Measurements from ENCODE around the gene RGS14. TPM values are rescaled to one million over a fixed set of nuclear protein-coding genes. Genes with fewer than 3 reads are reported as not detected.
"Not testable (repeated sequence)": the region's sequence is repeated elsewhere in the genome, so short reads cannot be mapped to it uniquely, and the experiment has no call there.

The RGS14 gene
- total RNA-seq, 1 donor from 2014 or later: 6.2 TPM

DNA sequence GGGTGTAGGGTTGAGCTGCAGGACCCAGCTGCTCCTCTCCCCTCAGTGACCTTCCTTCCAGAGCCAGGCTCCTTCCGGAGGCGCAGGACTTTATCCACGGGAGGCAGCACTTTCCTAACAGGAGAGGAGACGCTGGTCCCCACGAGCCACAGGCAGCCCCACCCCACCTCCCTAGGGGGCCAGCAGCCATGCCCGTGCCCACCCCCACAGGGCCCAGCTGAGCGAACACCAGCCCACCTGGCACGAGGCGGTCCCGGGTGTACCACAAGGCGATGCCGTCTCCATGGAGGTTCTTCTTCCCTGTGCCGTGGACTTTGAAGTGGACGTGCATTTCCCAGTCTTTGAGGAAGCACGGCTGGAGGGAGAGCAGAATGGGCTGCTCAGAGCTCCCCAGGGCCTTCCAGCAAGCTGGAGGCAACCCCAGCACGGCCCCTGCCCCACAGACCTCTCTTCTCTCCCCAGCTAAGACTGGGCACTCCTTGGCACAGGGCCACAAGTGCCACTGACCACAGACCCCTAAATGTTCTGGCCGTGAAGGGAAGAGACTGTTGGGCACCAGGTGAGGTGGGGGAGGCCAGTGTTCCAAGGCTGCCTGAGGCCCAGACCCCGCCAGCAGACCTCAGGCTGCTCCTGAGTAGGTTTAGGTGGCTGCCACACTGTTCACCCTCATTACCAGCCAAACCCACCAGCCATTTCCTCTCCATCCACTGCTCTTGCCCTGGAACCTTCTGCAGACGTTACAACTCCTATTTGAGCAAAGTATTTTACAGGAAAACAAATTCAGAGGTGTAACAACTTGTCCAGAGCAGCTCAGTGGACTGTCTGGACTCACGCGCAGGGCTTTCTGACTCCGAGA lies 19.2 kb upstream of the RGS14 start:
- TF ChIP-seq, protein P1, sequence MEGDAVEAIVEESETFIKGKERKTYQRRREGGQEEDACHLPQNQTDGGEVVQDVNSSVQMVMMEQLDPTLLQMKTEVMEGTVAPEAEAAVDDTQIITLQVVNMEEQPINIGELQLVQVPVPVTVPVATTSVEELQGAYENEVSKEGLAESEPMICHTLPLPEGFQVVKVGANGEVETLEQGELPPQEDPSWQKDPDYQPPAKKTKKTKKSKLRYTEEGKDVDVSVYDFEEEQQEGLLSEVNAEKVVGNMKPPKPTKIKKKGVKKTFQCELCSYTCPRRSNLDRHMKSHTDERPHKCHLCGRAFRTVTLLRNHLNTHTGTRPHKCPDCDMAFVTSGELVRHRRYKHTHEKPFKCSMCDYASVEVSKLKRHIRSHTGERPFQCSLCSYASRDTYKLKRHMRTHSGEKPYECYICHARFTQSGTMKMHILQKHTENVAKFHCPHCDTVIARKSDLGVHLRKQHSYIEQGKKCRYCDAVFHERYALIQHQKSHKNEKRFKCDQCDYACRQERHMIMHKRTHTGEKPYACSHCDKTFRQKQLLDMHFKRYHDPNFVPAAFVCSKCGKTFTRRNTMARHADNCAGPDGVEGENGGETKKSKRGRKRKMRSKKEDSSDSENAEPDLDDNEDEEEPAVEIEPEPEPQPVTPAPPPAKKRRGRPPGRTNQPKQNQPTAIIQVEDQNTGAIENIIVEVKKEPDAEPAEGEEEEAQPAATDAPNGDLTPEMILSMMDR (IDR thresholded peaks at IDR 0.05): no peak
- H3K27me3 Mint-ChIP-seq (ENCODE audit: unreplicated experiment): no peaks in the 10 kb centered on the region
- peaks cover 32% of the 10 kb centered on the region for H3K36me3 Mint-ChIP-seq (ENCODE audit: unreplicated experiment)
- no peaks in the 10 kb centered on the region for H3K4me1 Mint-ChIP-seq (ENCODE audit: unreplicated experiment)
- H3K27ac Mint-ChIP-seq (ENCODE audit: unreplicated experiment): no peak overlapping the region
- no peak overlapping the region for H3K4me3 Mint-ChIP-seq (ENCODE audit: unreplicated experiment)
- H3K9me3 Mint-ChIP-seq (ENCODE audit: unreplicated experiment): no peaks in the 10 kb centered on the region
- DNase-seq (ENCODE audit: extremely low spot score, unreplicated experiment): no peak

DNA sequence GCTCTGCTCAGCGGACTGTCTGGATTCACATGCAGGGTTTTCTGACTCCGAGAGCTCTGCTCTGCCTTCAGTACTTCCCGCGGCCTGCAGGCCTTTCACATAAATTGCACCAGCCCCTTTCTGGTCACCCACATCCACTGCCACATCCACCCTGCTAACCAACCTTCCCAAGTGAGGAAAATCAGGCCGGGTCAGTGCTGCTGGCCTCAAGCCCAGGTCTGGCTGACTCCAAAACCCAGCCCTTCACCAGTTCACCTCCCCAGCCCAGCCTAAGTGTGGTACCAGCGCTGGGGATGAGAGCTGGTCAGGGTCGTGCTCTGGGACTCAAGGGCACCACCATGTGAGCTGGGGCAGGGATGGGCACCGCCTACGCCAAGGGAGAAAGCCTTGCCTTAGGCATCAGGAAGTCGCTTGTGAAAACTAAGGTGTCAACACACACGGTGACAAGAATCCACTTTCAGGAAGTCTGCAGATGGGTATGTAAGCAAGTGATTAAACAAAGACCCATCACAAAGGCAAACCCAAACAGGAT lies 18.6 kb upstream of the RGS14 start:
- Mint-ChIP-seq H3K36me3 (ENCODE audit: unreplicated experiment) (peaks cover 27% of the 10 kb centered on the region), H3K4me1 (ENCODE audit: unreplicated experiment) (no peaks in the 10 kb centered on the region), H3K27ac (ENCODE audit: unreplicated experiment) (no peak overlapping the region), H3K9me3 (ENCODE audit: unreplicated experiment) (no peaks in the 10 kb centered on the region), H3K27me3 (ENCODE audit: unreplicated experiment) (no peaks in the 10 kb centered on the region), H3K4me3 (ENCODE audit: unreplicated experiment) (no peak overlapping the region)
- TF ChIP-seq, protein P1 (IDR thresholded peaks at IDR 0.05): no peak
- DNase-seq (ENCODE audit: extremely low spot score, unreplicated experiment): no peak

DNA sequence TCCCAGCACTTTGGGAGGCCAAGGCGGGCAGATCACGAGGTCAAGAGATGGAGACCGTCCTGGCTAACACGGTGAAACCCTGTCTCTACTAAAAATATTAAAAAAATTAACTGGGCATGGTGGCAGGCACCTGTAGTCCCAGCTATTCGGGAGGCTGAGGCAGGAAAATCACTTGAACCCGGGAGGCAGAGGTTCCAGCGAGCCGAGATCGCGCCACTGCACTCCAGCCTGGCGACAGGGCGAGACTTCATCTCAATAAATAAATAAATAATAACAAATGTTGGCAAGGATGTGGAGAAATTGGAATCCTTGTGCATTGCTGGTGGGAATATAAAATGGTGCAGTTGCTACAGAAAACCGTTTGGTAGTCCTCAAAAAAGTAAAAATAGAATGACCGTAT lies 14.7 kb upstream of the RGS14 start:
- peaks cover 10% of the 10 kb centered on the region for H3K36me3 Mint-ChIP-seq (ENCODE audit: unreplicated experiment)
- H3K4me1 Mint-ChIP-seq (ENCODE audit: unreplicated experiment); H3K9me3 Mint-ChIP-seq (ENCODE audit: unreplicated experiment); H3K27ac Mint-ChIP-seq (ENCODE audit: unreplicated experiment); H3K4me3 Mint-ChIP-seq (ENCODE audit: unreplicated experiment); DNase-seq (ENCODE audit: extremely low spot score, unreplicated experiment); H3K27me3 Mint-ChIP-seq (ENCODE audit: unreplicated experiment): not testable (repeated sequence)

DNA sequence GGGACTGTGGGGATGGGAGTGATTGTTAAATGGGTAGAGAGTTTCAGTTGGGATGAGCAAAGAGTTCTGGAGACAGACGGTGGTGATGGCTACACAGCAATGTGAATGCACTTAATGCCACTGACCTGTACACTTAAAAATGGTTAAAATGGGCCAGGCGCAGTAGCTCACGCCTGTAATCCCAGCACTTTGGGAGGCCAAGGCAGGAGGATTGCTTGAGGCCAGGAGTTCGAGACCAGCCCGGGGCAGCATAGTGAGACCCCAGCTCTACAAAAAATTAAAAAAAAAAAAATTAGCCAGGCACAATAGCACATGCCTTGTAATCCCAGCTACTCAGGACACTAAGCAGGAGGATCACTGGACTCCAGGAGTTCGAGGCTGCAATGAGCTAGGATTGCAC lies 13.9 kb upstream of the RGS14 start:
- Mint-ChIP-seq H3K27ac (ENCODE audit: unreplicated experiment) (no peak overlapping the region), H3K27me3 (ENCODE audit: unreplicated experiment) (no peaks in the 10 kb centered on the region), H3K36me3 (ENCODE audit: unreplicated experiment) (peaks cover 10% of the 10 kb centered on the region), H3K4me1 (ENCODE audit: unreplicated experiment) (peaks cover 4% of the 10 kb centered on the region), H3K4me3 (ENCODE audit: unreplicated experiment) (no peak overlapping the region), H3K9me3 (ENCODE audit: unreplicated experiment) (no peaks in the 10 kb centered on the region)
- TF ChIP-seq, protein P1 (IDR thresholded peaks at IDR 0.05): no peak
- no peak for DNase-seq (ENCODE audit: extremely low spot score, unreplicated experiment)

DNA sequence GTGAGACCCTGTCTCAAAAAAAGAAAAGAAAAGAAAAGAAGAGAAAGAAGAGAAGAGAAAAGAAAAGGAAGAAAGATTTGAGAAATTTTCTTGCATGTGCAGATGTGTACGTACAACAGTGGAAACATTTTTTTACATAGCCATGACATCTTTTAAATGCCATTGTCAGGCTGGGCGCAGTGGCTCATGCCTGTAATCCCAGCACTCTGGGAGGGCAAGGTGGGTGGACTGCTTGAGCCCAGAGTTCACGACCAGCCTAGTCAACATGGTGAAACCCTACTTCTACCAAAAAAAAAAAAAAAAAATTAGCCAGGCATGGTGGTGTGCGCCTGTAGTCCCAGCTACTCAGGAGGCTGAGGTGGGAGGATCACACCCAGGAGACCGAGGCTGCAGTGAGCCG lies 12.8 kb upstream of the RGS14 start:
- no peaks in the 10 kb centered on the region for H3K9me3 Mint-ChIP-seq (ENCODE audit: unreplicated experiment)
- TF ChIP-seq, protein P1 (IDR thresholded peaks at IDR 0.05): no peak
- H3K27ac Mint-ChIP-seq (ENCODE audit: unreplicated experiment): no peak overlapping the region
- H3K36me3 Mint-ChIP-seq (ENCODE audit: unreplicated experiment): peaks cover 10% of the 10 kb centered on the region
- no peak overlapping the region for H3K4me3 Mint-ChIP-seq (ENCODE audit: unreplicated experiment)
- no peaks in the 10 kb centered on the region for H3K27me3 Mint-ChIP-seq (ENCODE audit: unreplicated experiment)
- H3K4me1 Mint-ChIP-seq (ENCODE audit: unreplicated experiment): peaks cover 15% of the 10 kb centered on the region
- no peak for DNase-seq (ENCODE audit: extremely low spot score, unreplicated experiment)
